ENCODE data around the gene NPHS1. TPM values are rescaled to one million over a fixed set of nuclear protein-coding genes. Genes with fewer than 3 reads are reported as not detected.
"Not testable (repeated sequence)": the region's sequence is repeated elsewhere in the genome, so short reads cannot be mapped to it uniquely, and the experiment has no call there.

Gene NPHS1
- polyA plus RNA-seq, 3 donors, result 145 to 223 (median 223) TPM

DNA sequence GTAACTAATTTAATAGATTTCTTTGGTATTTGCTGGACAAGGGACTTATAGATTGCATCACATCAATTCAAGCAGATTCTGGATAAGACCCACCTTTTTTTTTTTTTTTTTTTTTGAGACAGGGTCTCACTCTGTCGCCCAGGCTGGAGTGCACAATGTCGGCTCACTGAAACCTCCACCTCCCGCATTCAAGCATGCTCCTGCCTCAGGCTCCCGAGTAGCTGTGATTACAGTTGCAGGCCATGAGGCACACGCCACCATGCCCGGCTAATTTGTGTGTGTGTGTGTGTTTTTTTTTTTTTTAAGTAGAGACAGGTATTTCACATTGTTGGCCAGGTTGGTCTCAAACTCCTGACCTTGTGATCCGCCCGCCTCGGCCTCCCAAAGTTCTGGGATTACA, 35.5 kb downstream of the NPHS1 start:
- DNase-seq, result no peak

DNA sequence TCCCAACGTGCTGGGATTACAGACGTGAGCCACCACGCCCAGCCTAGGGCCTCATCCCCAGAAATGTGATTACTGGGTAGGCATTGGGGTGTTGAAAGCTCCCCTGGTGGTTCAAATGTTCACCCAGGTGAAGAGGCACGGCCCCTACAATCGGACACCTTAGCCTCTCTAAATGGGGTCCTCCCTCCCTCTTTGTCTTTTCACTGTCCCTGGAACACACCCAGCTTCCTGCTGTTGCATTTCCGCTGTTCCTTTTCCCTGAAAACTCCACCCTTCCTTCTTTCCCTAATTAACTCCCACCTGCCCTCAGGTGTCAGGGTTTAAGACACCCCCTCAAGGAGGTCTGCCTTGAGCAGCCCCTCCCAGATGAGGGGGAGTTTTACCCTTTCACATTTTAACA, 36.0 kb downstream of the NPHS1 start:
- DNase-seq, result no peak

DNA sequence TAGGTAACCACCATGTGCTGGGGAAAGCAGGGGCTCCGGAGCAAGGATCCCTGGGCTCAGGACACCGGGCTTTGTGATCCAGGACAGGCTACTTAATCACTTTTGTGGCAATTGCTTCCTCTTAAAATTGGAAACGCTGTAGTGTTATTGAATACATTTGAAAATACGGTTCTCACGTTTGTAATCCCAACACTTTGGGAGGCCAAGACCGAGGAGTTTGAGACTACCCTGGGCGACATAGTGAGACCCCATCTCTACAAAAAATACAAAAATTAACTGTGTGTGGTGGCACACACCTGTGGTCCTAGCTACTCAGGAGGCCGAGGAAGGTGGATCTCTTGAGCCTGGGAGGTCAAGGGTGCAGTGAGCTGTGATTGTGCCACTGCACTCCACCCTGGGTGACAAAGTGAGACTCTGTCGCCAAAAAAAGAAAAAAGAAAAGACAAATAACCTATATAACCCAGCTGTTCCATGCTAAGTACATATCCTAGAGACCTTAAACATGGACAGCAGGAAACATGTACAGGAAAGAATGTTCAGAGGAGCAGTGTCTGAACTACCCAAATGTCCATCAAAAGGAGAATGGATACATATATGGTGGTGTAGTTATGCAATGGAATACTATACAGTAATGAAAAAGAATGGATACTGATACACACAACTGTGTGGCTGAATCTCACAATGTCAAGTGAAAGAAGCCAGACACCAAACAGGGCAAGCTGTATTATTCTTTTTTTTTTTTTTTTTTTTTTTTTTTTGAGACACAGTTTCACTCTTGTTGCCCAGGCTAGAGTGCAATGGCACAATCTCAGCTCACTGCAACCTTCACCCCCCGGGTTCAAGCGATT, 39.0 kb downstream of the NPHS1 start:
- no peak for DNase-seq

DNA sequence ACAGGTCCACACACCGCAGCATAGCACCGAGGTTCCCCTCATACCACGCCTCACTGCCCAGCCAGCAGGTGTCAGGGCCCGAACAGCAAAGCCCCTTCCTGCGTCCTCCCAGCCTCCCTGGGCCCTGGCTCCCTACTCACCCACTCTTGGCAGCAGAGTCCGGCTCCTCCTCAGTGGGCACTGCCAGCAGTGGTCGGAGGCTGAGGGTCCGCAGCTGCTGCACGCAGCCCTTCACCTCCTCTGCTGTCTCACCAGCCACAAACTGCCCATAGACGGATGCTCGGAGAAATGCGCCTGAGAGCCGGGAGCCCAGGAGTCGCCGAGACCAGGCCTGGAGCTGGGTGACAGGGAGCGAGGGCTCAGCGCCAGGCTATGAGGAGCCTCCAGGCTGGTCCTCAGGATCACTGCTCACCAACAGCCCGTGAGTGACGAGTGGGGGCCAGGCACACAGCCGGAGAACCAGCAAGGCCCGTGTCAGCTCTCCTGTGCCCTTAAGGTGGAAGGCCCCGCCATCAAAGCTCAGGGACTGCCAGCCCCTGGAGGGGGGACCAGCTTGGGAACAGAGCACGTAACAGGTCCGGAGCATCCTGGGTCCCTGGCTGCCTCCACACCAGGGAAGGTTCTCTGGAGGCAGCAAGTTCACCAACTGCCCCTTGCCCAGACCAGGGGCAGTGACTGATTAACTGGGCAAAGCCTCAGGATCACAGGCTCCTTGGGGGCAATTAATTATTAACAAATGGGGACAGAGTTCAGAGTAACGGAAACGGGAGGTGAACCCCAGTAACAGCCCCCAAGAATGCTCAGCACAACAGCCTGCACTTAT, 39.9 kb downstream of the NPHS1 start, which contains the start of gene PRODH2:
Gene PRODH2, minus strand, starts transcription at position 626 of the 823 bp plus-strand sequence. Its CDS starts 40 bp downstream, at position 586.
- no peak for DNase-seq

DNA sequence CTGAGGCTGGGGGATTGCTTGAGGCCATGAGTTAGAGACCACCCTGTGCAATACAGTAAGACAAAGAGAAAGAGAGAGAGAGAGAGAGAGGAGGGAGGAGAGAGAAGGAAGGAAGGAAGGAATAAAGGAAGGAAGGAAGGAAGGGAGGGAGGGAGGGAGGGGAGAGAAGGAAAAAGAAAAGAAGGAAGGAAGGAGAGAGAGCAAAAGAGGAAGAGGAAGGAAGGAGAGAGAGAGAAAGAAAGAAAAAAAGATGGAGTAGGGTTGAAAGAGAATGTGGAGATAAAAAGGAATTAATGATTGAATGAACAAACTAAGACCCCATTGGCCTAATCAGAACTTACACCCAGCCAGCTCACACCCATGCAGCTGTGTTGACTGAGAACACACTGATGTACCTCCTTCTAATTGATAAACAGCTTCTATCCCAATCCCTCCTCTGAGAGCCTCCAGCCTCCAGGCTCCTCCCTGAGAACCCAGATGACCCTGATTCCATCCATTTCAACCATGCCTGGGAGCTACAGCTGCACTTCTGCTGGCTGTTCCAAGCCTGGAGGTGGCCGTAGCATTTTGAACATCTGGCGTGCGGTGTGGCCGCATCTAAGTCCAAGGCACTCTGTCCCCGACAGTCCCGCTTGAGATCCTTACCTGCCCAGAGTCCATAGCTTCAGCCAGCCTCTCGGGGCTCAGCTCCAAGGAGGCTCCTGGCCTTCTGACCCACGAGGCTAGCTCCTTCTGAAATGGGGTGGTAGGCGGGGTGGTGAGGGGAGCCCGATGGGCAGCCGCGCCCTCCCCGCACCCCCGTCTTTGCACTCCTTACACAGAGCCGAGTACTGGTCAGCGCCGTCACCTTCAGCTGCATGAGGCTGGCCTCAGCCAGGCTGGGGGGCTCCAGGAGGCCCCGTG, 40.7 kb downstream of the NPHS1 start:
- DNase-seq, result no peak

DNA sequence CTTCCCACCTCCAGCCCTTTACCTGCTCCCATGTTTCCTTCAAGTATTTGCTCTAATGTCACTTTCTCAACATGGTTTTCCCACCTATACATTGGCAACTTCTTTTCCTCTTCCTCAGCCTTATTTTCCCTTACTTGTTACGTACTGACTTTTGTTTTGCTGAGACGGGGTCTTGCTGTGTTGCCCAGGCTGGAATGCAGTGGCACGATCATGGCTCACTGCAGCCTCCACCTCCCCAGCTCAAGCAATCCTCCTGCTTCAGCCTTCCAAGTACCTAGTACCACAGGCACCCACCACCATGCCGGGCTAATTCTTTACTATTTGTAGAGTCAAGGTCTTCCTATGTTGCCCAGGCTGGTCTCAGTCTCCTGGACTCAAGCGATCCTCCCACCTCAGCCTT, 44.7 kb downstream of the NPHS1 start:
- DNase-seq, result no peak

DNA sequence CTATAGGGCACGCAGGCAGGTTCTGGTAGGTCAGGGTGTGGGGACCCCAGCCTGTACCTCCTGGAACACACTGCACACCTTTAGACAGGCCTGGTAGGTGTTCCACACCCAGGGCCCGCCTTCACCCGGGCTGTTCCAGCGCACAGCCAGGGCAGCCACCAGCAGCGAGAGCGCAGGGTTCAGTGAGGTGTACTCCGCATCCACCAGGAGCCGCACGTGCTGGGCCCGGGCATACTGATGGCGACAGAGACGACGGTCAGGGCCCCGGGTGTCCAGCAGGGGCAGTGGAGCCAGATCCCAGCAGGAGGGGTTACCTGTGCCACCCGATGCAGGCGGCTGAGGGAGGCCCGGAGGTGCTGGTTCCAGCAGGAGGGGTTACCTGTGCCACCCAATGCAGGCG, 45.7 kb downstream of the NPHS1 start:
- DNase-seq, result no peak

DNA sequence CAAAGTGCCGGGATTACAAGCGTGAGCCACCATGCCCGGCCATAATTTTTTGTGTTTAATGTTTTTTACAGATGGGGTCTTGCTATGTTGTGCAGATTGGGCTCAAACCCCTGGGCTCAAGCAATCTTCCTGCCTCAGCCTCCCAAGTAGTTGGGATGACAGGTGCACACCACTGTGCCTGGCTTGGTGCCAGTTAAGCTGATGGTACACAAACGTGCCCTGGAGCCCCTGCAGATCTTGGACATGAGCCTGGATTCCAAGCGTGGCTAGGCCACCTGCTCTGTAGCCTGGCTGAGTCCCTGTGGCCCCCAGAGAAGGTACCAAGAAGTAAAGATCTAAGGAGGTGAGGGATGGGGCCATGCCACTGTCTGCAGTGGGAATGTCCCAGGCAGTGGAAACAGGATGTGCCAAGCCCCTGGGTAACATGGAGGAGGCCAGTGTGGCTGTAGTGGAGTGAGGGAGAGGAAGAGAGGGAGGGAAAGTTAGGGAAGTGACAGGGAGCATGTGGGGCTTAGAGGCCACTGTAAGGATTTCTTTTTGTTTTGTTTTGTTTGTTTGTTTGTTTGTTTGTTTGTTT, 46.7 kb downstream of the NPHS1 start:
- DNase-seq, result no peak

DNA sequence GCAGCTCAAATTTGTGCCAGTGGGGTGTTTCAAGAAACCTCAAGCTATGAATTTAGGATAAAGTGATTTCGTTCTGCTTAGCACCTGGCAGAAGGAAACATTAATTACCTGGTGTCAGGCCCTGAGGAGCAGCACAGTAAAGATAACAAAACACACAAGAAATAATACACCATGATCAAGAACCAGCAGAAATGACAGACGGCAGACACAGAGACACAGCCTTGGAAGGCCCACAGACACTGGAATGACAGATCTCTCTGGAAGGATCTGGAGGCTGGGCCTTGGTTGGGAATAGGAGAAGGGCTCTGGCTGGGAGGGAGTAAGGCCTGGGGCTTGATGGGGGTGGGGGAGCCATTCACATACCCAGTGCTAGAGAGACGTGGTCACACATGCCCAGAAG, 50.5 kb downstream of the NPHS1 start:
- no peak for DNase-seq

DNA sequence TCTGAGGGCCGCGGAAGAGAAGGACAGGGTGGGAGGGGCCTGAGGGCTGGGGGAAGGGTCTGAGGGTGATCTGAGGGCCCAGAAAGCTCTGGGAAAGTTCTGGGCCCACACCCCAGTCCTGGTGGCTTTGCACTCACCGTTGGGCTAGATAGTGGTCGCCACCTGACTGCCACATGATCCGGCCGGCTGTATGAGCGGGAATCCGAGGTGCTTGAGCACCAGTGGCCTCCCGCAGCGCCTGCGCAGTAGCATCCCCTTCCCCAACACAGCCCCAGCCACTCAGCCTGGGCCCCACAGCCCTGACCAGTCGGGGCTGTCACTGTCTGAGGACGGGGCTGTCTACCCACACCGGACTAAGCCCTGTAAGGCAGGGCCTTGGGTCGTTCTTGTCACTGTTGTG, 54.6 kb downstream of the NPHS1 start:
- DNase-seq, result no peak

DNA sequence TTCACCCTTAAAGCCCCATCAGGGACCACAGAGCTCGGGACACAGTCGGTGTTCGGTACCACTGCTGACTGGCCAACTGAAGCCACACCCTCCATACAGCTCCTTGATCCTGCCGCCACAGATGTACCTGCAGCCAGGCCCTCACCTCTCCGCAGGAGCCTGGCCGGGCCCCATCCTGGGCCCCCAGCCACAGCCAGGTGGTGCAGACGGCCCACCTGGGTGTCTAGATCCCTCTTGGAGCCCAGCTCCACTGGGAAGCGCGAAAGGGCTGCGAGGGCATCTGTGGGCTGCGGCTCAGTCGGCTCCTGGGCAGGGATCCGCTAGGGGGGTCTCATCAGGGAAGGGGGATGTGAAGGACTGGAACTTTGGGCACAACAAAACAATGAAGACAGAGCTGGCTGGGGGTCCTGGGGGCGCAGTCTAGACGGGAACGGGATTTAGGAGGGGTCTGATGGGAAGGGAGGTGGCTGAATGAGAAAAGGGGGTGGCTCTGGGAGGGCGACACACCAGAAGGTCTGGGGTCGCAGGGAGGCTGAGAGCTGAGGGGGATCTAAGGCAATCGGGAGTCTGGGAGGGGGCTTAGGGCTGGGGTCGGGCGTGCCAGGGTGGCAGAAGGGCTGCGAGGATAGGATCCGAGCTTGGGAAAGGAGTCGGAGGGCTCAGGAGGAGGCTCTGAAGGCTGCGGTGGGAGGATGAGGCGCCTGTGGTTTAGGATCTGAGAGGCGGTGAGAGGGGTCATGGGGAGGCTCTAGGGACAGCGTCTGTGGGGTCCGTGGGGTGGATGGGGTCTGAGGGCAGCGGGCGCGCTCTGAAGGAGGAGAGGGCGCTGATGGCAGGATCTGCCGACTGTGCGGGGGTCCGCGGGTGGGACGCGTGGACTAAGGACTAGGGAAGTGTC, 55.4 kb downstream of the NPHS1 start:
- DNase-seq, result no peak

DNA sequence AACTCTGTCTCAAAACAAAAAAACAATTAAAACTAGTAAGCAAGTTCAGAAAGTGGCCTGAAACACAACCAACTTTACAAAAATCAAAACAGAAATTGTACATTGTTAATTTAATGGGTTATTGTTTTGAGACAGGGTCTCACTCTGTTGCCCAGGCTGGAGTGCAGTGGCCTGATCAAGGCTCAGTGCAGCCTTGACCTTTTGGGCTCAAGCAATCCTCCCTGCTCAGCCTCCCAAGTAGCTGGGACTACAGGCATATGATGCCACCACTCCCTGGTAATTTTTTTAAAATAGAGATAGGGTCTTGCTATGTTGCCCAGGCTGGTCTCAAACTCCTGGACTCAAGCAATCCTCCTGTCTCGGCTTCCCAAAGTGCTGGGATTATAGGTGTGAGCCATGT, 56.7 kb downstream of the NPHS1 start:
- not testable (repeated sequence) for DNase-seq

DNA sequence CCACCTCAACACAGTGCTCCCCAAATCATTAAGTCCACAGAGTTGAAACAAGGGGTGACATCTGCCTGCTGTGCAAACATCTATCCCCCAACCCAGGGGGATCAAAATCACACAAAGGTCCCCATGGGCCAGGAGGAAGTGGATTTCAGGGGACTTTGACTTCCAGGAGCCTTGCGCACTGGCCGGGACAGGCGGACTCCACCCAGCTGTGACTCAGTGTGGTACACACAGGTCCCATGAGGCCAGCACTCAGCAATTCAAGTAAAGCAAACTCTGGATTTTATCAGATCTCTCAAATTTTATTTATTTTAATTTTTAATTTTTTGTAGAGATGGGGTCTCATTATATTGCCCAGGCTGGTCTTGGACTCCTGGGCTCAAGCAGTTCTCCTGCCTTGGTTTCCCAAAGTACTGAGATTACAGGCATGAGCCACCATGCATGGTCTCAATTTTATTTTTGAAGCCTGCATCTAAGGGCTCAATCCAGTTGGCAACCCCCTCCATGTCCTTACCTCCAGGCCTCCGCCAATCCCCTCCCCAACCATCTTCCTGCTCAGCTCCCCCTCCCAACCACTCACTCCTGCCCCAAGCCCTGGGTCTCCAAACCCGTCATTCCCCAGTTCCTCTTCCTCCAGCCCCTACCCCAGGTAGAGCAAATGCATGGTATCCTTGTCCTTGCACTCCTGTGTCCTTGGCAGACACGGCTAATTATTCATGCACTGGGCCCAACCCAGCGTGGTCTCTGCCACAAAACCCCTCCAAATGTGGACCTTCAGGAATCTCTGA, 58.7 kb downstream of the NPHS1 start:
- DNase-seq, result no peak

DNA sequence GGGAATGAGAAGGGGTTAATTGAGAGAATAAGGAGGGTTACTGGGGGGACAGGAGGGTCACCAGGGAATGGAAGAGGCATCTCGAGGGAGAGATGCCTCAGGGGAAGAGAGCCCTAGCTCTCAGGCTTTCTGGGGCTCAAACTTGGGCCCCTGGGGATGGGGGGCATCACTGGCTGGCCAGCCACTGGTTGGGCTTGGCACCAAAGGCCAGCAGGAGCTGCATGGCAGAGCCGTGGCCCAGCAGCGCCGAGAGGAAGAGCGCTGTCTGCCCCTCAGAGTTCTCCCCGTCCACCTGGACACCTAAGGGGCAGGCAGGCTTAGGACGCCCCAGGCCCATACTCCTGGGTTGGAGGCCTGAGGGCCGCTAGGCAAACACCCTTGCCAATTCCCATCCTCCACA, 59.4 kb downstream of the NPHS1 start:
- no peak for DNase-seq

DNA sequence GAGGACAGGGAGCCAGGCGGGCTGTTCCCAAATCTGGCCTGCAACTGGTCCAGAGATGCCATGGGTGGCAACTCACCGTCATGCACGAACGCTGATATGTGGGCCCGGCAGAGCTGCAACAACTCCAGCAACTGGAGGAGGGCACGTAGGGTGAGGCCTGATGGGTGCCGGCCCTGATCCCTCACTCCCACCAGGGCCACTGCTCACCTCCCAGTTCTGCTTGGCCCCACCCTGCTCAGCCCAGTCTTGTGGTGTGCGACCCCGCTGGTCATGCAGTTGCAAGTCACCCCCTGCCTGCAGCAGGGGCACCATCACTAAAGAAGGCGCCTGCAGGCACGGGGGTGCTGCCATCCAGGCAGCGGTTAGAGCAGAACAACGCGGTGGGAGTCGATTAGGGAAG, 60.0 kb downstream of the NPHS1 start:
- no peak for DNase-seq

DNA sequence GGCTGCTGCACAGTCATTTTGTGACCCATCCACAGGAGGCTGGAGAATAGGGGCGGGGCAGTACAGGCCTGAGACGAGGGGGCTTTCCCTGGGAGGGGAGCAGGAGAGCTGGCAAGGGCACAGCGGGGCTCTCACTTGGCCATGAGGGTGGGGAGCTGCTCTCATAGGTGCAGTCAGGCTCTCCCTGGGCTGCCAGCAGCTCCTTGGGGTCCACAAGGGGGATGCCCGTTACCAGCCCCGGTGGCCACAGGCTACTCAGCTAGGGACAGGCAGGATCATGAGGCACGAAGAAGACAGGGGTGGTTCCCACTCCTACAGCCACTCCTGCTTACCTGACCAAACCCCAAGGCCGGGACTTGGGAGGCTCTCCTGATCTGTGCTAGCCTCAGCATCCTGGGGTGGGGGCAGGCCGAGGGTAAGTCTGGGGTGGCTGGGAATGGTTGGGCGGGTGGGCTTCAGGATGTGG, 60.5 kb downstream of the NPHS1 start:
- no peak for DNase-seq

DNA sequence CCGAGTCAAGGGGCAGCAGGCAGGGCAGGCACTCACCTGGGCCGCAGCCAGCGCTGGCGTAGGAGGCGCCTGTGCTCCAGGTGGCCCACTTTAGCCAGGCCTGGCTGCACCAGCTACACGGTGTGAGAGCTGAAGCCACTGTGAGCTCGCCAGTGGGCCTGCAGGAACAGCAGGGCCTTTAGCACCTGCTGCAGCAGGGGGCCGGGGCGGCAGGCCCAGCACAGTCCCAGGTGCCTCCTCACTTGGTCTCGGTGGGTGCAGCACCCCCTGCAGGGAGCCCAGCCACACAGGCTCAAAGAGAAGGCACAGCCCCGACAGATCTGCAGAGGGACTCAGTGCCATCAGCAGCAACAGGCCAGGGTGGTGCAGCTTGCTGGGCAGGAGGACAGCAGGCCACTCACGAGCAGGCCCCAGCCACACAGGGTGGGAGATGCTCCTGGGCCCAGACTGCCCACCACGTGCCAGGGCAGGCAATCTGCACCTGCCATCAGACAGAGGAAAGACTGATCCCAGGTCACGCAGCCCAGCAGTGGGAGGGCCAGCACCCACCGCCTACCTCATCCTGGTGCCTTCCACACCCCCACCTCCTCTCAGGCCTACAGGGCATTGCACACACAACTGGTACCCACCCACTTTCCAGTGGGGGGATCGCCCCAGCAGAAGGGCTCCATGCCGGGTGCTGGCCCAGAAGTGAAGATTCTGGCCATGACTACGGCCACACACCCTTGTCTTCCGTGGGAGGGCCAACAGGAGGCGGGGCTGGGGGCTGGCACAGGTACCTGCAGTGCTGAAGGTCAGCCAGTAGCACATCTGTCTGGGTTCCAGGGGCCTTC, 61.1 kb downstream of the NPHS1 start:
- no peak for DNase-seq

Data from renal pelvis (tissue), 4 donors.